Keratinocyte (primary cell): Measurements from ENCODE around the gene PRKCA. TPM values are rescaled to one million over a fixed set of nuclear protein-coding genes. Genes with fewer than 3 reads are reported as not detected.

ENCODE experiments used
- DNase-seq: peaks from one replicate; pipeline ENCODE4 v3.0.0-alpha.2; 2011; ENCODE audit warnings: low read depth, missing footprints, low spot score
- FAIRE-seq: peaks from 2 replicates; lab custom pipeline; 2011; peaks lifted over from hg19 to GRCh38; lab: Jason Lieb, UNC
- H2AFZ ChIP-seq: 2 replicates; pipeline ENCODE4 v1.6.0; 2012; ENCODE audit warnings: low read length, control low read depth, inconsistent platforms; ENCODE audit not compliant: control insufficient read depth
- H3K27ac ChIP-seq: 2 replicates; pipeline ENCODE4 v1.5.1; 2011; ENCODE audit warnings: low read length; ENCODE audit not compliant: control insufficient read depth, insufficient read depth
- H3K27me3 ChIP-seq: 3 replicates; pipeline ENCODE4 v1.6.0; 2011; ENCODE audit warnings: low read length; ENCODE audit not compliant: control insufficient read depth, insufficient read depth; ENCODE audit errors: extremely low read depth
- H3K36me3 ChIP-seq, 2 experiments: 2 replicates in 1 of 2; 3 replicates in 1 of 2; pipeline ENCODE4 v1.5.1; 2011; ENCODE audit warnings: low read length in 2 of 2, mild to moderate bottlenecking in 1 of 2; ENCODE audit not compliant: control insufficient read depth in 2 of 2, insufficient read depth in 2 of 2; ENCODE audit errors: extremely low read depth in 1 of 2
- H3K4me1 ChIP-seq: 3 replicates; pipeline ENCODE4 v1.5.1; 2011; ENCODE audit warnings: low read length; ENCODE audit not compliant: control insufficient read depth, insufficient read depth; ENCODE audit errors: extremely low read depth
- H3K4me2 ChIP-seq: 3 replicates; pipeline ENCODE4 v1.6.0; 2011; ENCODE audit warnings: low read depth, low read length; ENCODE audit not compliant: control insufficient read depth, insufficient read depth; ENCODE audit errors: extremely low read depth
- H3K4me3 ChIP-seq, 3 experiments: fragments of 200-600 bp in 1 of 3; sonication (generic) in 1 of 3; 2 replicates in 2 of 3; 3 replicates in 1 of 3; pipeline ENCODE4 v1.5.1; 2011 to 2016; ENCODE audit warnings: low read length in 3 of 3, mild to moderate bottlenecking in 3 of 3, control low read depth in 2 of 3, inconsistent platforms in 1 of 3, low read depth in 1 of 3, mixed read lengths in 1 of 3, mixed run types in 1 of 3, moderate library complexity in 1 of 3; ENCODE audit not compliant: control insufficient read depth in 2 of 3, insufficient read depth in 2 of 3; ENCODE audit errors: extremely low read depth in 1 of 3
- H3K79me2 ChIP-seq: 2 replicates; pipeline ENCODE4 v1.6.0; 2012; ENCODE audit warnings: low read length; ENCODE audit not compliant: control insufficient read depth, insufficient read depth
- H3K9ac ChIP-seq: 3 replicates; pipeline ENCODE4 v1.6.0; 2011; ENCODE audit warnings: low read length; ENCODE audit not compliant: control insufficient read depth, insufficient read depth; ENCODE audit errors: extremely low read depth
- H3K9me1 ChIP-seq: 3 replicates; pipeline ENCODE4 v1.6.0; 2011; ENCODE audit warnings: low read length; ENCODE audit not compliant: control insufficient read depth, insufficient read depth; ENCODE audit errors: extremely low read depth
- H3K9me3 ChIP-seq: 2 replicates; pipeline ENCODE4 v1.5.1; 2012; ENCODE audit warnings: low read depth, low read length; ENCODE audit not compliant: control insufficient read depth
- H4K20me1 ChIP-seq: 3 replicates; pipeline ENCODE4 v1.6.0; 2011; ENCODE audit warnings: low read length; ENCODE audit not compliant: control insufficient read depth, insufficient read depth; ENCODE audit errors: extremely low read depth
- CTCF ChIP-seq, 3 experiments: IDR thresholded peaks in 1 of 3; conservative IDR thresholded peaks in 1 of 3; optimal IDR thresholded peaks in 1 of 3; 2 replicates in 2 of 3; 3 replicates in 1 of 3; pipeline versions ENCODE3 to v1.5.1; 2011; ENCODE audit warnings: low read length in 3 of 3, mild to moderate bottlenecking in 3 of 3, moderate library complexity in 2 of 3, control low read depth in 1 of 3, inconsistent platforms in 1 of 3; ENCODE audit not compliant: insufficient read depth in 2 of 3; ENCODE audit errors: extremely low read depth in 1 of 3
- EZH2 ChIP-seq: IDR thresholded peaks from one replicate; pipeline ENCODE4 v1.6.1; 2012; ENCODE audit warnings: inconsistent platforms, mild to moderate bottlenecking, low read length, moderate library complexity
- dilution Hi-C: fragments of 300-500 bp; cut with MboI; formaldehyde crosslinking; loops from one replicate; pipeline ENCODE4 v1.7.0; 2020; ENCODE audit warnings: low sequenced_read_pairs; ENCODE audit not compliant: extremely low pct_ligation_motif_present
- polyA plus RNA-seq, 5 experiments: library from polyadenylated mRNA; depleted of rRNA in 3 of 5; stranded (reverse) in 3 of 5; stranded (forward) in 1 of 5; unstranded in 1 of 5; fragments of >200 nt; gene quantifications; 1 replicate in 1 of 5; 2 replicates in 3 of 5; 3 replicates in 1 of 5; pipeline versions ENCODE4 v1.2.1 to v1.2.3, GENCODE V29; 2011 to 2012; ENCODE audit warnings: missing spikeins in 2 of 5, low read depth in 1 of 5, low replicate concordance in 1 of 5

The PRKCA gene
- polyA plus RNA-seq, 1 donor (not counting 4 experiments of a cell fraction or from before 2014, with no cell fraction given), result 3.6 TPM

- Histone ChIP-seq H3K27ac (no peak overlapping the region), H3K9me3 (no peaks in the 10 kb centered on the region), H3K36me3 (no peaks in the 10 kb centered on the region), H3K9me1 (no peaks in the 10 kb centered on the region), H3K4me1 (peaks cover 14% of the 10 kb centered on the region), H2AFZ (no peak overlapping the region), H3K9ac (no peak overlapping the region), H4K20me1 (no peaks in the 10 kb centered on the region), H3K4me2 (no peak overlapping the region), H3K27me3 (no peaks in the 10 kb centered on the region), H3K4me3 (no peak overlapping the region), H3K79me2 (no peaks in the 10 kb centered on the region)
- no peak for FAIRE-seq
- TF ChIP-seq CTCF (optimal IDR thresholded peaks at IDR 0.05 in 1 of 3, IDR thresholded peaks at IDR 0.05 in 1 of 3, conservative IDR thresholded peaks at IDR 0.05 in 1 of 3; ENCODE audit: extremely low read depth in 1 of 3, insufficient read depth in 2 of 3, low read length in 3 of 3) (no peak), EZH2 (no peak)
- no peak for DNase-seq
- dilution Hi-C loops, result no loop called here
Measured at GRCh38 chr17:66663041-66663606, 360.7 kb downstream of the PRKCA start.

- H3K9me3 ChIP-seq, result no peaks in the 10 kb centered on the region
- H3K36me3 ChIP-seq, result no peaks in the 10 kb centered on the region
- H3K4me2 ChIP-seq, result no peak overlapping the region
- H2AFZ ChIP-seq, result no peak overlapping the region
- H3K27me3 ChIP-seq, result no peaks in the 10 kb centered on the region
- H3K4me3 ChIP-seq, result no peak overlapping the region
- TF ChIP-seq EZH2 (no peak), CTCF (optimal IDR thresholded peaks at IDR 0.05 in 1 of 3, IDR thresholded peaks at IDR 0.05 in 1 of 3, conservative IDR thresholded peaks at IDR 0.05 in 1 of 3; ENCODE audit: extremely low read depth in 1 of 3, insufficient read depth in 2 of 3, low read length in 3 of 3) (no peak)
- H3K4me1 ChIP-seq, result peaks cover 14% of the 10 kb centered on the region
- no peak for DNase-seq
- H3K9ac ChIP-seq, result no peak overlapping the region
- FAIRE-seq, result no peak
- dilution Hi-C loops, result no loop called here
- H3K27ac ChIP-seq, result no peak overlapping the region
- no peaks in the 10 kb centered on the region for H3K79me2 ChIP-seq
- no peaks in the 10 kb centered on the region for H3K9me1 ChIP-seq
- H4K20me1 ChIP-seq, result no peaks in the 10 kb centered on the region
Measured at GRCh38 chr17:66664336-66664735, 361.9 kb downstream of the PRKCA start.
